ENCODE data around the gene LRCH4.

GRCh38 chr7:100582650-100583049 is 3.3 kb downstream of the LRCH4 start:
- TF ChIP-seq CTCF (IDR thresholded peaks at IDR 0.05; ENCODE audit: borderline replicate concordance, extremely low read depth, low read length, poor library complexity, severe bottlenecking) (no peak), EZH2 (IDR thresholded peaks at IDR 0.05; ENCODE audit: borderline replicate concordance, low read depth, low read length, severe bottlenecking) (no peak)
